RWPE1 (cell line): ENCODE data around the gene PARL.

Experiments used
- CTCF ChIA-PET: fragments of 350-600 bp; sonication (Branson Sonifier 250); formaldehyde crosslinking; extraction: SDS; loops from one replicate; lab custom pipeline; 2021; lab: Yijun Ruan, JAX
- POLR2A ChIA-PET: fragments of 400-600 bp; formaldehyde crosslinking; extraction: SDS; loops from one replicate; lab custom pipeline; 2020; ENCODE audit warnings: antibody characterized with exemption; ENCODE audit not compliant: low non-redundant PET; lab: Yijun Ruan, JAX
- DNase-seq: peaks from one replicate; pipeline ENCODE4 v3.0.0; 2012; ENCODE audit warnings: low spot score
- H3K27ac ChIP-seq: fragments of 450-650 bp; 2 replicates; pipeline ENCODE4 v1.5.1; 2017
- TF ChIP-seq, protein P1 (sequence below): fragments of 450-650 bp; conservative IDR thresholded peaks from 2 replicates; pipeline ENCODE4 v1.5.1; 2017; ENCODE audit warnings: low read depth, mild to moderate bottlenecking

PARL gene, protein sequence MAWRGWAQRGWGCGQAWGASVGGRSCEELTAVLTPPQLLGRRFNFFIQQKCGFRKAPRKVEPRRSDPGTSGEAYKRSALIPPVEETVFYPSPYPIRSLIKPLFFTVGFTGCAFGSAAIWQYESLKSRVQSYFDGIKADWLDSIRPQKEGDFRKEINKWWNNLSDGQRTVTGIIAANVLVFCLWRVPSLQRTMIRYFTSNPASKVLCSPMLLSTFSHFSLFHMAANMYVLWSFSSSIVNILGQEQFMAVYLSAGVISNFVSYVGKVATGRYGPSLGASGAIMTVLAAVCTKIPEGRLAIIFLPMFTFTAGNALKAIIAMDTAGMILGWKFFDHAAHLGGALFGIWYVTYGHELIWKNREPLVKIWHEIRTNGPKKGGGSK

DNA sequence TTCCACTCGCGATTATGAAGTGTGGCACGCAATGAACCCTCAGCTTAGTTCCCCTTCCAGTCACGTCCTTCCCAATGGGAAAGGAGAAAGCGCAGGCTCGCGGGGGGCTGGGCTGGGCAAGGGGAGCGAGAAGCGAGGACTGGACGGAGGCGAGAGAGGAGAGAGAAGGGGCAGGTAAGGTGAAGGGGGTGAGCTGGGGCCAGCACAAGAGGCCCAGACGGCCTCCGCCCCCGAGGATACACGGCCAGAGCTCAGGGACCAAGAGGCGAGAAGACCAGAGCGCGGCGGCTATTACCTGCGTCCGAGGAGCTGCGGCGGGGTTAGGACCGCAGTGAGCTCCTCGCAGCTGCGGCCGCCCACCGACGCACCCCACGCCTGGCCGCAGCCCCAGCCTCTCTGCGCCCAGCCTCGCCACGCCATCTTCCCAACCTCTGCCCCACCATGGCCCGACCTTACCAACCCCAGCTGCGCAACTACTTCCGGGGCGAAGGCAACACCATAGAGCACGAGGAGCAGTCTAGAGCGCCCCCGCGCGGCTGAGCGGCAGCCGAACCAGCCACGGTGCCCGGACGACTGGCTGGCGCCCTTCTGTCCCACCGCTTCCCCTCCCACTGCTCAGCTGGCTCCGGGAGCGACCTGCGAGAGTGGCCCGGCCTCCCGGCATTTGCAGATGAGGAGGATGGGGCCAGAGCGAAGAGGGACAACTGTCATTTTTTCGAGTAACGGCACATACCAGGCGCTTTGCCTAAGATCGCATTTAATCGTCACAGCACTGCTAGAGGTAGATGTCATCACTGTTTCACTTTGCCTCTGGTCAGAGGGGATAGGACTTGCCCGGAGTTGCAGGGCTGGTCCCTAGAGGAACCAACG is at the start of gene PARL:
PARL (minus strand) TSS at position 454 of the 870 bp plus-strand sequence; CDS start at position 420, 34 bp downstream.
- DNase-seq = peak; percentile 88
- ChIA-PET CTCF (interaction anchor here (0.6 to 1.7 kb wide), 18 partner anchors 8 to 811 kb away, joined by 3 to 18 read pairs (median 4); no protein-coding TSS in a partner anchor), POLR2A (interaction anchor here (0.5 kb wide), 1 partner anchor 10 kb away, joined by 8 read pairs; no protein-coding TSS in a partner anchor)
- TF ChIP-seq, protein P1, sequence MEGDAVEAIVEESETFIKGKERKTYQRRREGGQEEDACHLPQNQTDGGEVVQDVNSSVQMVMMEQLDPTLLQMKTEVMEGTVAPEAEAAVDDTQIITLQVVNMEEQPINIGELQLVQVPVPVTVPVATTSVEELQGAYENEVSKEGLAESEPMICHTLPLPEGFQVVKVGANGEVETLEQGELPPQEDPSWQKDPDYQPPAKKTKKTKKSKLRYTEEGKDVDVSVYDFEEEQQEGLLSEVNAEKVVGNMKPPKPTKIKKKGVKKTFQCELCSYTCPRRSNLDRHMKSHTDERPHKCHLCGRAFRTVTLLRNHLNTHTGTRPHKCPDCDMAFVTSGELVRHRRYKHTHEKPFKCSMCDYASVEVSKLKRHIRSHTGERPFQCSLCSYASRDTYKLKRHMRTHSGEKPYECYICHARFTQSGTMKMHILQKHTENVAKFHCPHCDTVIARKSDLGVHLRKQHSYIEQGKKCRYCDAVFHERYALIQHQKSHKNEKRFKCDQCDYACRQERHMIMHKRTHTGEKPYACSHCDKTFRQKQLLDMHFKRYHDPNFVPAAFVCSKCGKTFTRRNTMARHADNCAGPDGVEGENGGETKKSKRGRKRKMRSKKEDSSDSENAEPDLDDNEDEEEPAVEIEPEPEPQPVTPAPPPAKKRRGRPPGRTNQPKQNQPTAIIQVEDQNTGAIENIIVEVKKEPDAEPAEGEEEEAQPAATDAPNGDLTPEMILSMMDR = peak; percentile 95
- peak within 1 kb of the TSS; percentile 75 for H3K27ac ChIP-seq

DNA sequence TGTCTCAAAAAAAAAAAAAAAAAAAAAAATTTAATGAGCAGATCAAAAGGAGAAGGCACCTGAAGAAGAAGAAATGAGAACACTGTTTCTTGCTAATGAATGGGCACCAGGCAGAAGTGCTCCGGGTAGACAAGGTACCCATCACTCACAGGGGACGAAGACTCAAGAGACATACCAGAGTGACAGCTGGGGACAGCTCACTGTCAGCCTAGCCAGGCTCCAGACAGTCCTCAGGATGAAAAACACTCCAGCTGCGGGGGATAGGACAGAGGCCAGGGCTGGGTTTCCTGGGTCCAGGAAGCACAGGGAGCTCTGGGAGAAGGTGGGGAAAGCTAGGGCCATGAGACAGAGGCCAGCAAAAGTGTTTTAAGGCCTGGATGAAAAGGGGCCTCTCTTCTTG is 48.5 kb upstream of the PARL start:
- no peak for DNase-seq
- TF ChIP-seq, protein P1 = no peak
- H3K27ac ChIP-seq = no peak overlapping the region
- ChIA-PET CTCF (interaction anchor here (0.7 kb wide), 1 partner anchor 20 kb away, joined by 6 read pairs; no protein-coding TSS in a partner anchor), POLR2A (no interaction called here)

DNA sequence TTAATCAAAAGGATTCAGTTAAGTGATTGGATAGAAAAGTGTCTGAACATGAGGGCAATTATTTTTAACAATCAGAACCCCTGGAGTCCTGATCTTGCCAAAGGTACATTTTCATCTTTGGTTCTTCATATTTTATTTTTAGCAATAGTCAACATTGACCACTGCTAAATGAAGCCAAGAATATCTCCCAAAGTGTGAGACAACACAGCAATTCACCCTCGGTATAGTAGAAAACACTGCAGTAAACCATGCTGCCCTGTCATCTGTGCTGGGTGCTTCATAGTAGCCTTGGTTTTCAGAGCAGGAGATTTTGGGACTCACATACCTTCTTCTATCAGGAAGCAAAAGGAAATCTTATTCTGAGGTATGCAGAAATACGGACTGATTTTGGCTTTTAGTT is 47.2 kb upstream of the PARL start:
- no peak for DNase-seq
- POLR2A ChIA-PET = no interaction called here
- CTCF ChIA-PET = no interaction called here
- TF ChIP-seq, protein P1 = no peak
- H3K27ac ChIP-seq = no peak overlapping the region

DNA sequence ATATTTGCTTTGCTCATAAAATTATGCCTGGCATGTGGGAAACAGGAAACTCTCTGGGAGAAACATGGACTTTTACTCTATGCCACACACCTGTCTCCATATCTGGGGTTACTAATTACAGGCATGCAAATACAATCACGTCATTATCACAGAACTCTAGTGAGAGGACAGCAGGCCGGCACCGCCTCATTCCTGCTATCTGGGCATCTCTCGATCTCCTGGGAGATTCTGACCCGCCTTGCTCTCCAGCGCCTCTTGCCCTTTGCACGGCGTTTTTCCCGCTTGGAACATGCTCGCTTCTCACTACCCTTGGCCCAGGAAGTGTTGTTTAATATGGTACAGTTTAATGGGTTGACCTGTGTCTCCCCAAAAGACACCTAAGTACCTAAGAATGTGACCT is 45.4 kb upstream of the PARL start:
- ChIA-PET CTCF (no interaction called here), POLR2A (no interaction called here)
- no peak for DNase-seq
- H3K27ac ChIP-seq = no peak overlapping the region
- TF ChIP-seq, protein P1 = no peak

DNA sequence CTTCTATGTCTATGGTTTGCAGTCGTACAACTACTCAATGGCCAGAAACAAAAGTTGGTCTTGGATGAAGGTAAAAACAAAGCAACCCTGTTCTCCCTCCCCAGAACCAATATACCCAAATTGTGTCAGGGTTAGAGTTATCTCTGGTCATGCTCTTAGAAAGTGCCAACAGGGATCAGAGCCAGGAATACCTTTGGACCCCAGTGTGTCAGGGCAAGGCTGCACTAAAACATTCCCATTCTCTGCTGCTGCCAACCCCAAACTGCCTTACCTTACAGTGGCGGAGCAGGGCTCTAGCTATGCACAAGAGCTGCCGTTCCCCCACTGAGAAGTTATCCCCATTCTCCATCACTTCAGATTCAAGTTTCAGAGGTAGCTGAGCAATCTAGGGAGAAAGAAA is 42.4 kb upstream of the PARL start:
- POLR2A ChIA-PET = no interaction called here
- CTCF ChIA-PET = no interaction called here
- DNase-seq = no peak
- TF ChIP-seq, protein P1 = no peak
- no peak overlapping the region for H3K27ac ChIP-seq

DNA sequence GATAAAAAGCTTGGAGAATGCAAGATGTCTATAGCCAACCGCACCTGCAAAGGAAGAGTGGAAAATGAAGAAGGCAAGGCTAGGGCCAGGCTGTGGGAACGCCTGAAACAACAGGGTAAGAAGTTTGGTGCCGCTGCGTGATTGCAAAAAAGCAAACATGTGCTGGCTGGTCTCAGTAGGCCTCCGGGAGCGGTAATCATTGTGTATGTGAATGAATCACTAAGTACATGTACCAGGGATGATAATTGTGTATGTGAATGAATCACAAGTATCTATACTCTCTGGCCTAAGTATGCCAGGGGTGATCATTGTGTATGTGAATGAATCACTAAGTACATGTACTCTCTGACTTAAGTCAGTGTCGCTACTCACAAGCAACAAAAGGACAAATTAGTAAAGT is 40.3 kb upstream of the PARL start:
- POLR2A ChIA-PET = no interaction called here
- peak overlapping the region; percentile 80 for H3K27ac ChIP-seq
- peak; percentile 94 for DNase-seq
- CTCF ChIA-PET = interaction anchor here (1.8 kb wide), 1 partner anchor 29 kb away, joined by 5 read pairs; no protein-coding TSS in a partner anchor
- TF ChIP-seq, protein P1 = no peak
